BJ (cell line): Measurements from ENCODE around the gene ZC3H4. TPM values are rescaled to one million over a fixed set of nuclear protein-coding genes. Genes with fewer than 3 reads are reported as not detected.

ENCODE experiments used
- CTCF ChIA-PET: fragments of 350-600 bp; formaldehyde crosslinking; extraction: SDS; loops from one replicate; lab custom pipeline; 2021; ENCODE audit warnings: antibody characterized with exemption, inconsistent platforms; lab: Yijun Ruan, JAX
- POLR2A ChIA-PET: fragments of 300-600 bp; sonication (Branson Sonifier 250); formaldehyde crosslinking; extraction: SDS; loops from one replicate; lab custom pipeline; 2021; ENCODE audit warnings: antibody characterized with exemption; lab: Charles Lee
- DNase-seq: peaks from one replicate; pipeline ENCODE4 v3.0.0-alpha.2; 2011; ENCODE audit warnings: low read depth
- H3K27me3 ChIP-seq: 2 replicates; pipeline ENCODE4 v1.6.0; 2011; ENCODE audit warnings: low read length; ENCODE audit not compliant: control insufficient read depth, insufficient read depth
- H3K36me3 ChIP-seq: 2 replicates; pipeline ENCODE4 v1.5.1; 2011; ENCODE audit warnings: low read length; ENCODE audit not compliant: control insufficient read depth, insufficient read depth
- H3K4me3 ChIP-seq: 2 replicates; pipeline ENCODE4 v1.5.1; 2011; ENCODE audit warnings: low read depth, mild to moderate bottlenecking, control low read depth, low read length
- polyA plus RNA-seq: library from polyadenylated mRNA; depleted of rRNA; stranded (reverse); fragments of >200 nt; gene quantifications from 2 replicates; pipeline ENCODE4 v1.2.3, GENCODE V29; 2011
- TF ChIP-seq, protein P1 (sequence below): IDR thresholded peaks from 2 replicates; pipeline ENCODE4 v1.5.1; 2011; ENCODE audit warnings: low read depth, mild to moderate bottlenecking, control low read depth, inconsistent platforms, low read length, moderate library complexity; ENCODE audit not compliant: insufficient read depth

The ZC3H4 gene
- polyA plus RNA-seq, 1 experiment, result 4.3 TPM

- ChIA-PET POLR2A (interaction anchor here (0.7 kb wide), 1 partner anchor 19 kb away, joined by 4 read pairs; the partner anchor contains the start of gene ZC3H4), CTCF (interaction anchor here (0.9 kb wide), 1 partner anchor 20 kb away, joined by 3 read pairs; no protein-coding TSS in a partner anchor)
- DNase-seq, result no peak
- H3K36me3 ChIP-seq, result peaks cover 11% of the 10 kb centered on the region
- H3K4me3 ChIP-seq, result no peak overlapping the region
- no peaks in the 10 kb centered on the region for H3K27me3 ChIP-seq
- TF ChIP-seq, protein P1, sequence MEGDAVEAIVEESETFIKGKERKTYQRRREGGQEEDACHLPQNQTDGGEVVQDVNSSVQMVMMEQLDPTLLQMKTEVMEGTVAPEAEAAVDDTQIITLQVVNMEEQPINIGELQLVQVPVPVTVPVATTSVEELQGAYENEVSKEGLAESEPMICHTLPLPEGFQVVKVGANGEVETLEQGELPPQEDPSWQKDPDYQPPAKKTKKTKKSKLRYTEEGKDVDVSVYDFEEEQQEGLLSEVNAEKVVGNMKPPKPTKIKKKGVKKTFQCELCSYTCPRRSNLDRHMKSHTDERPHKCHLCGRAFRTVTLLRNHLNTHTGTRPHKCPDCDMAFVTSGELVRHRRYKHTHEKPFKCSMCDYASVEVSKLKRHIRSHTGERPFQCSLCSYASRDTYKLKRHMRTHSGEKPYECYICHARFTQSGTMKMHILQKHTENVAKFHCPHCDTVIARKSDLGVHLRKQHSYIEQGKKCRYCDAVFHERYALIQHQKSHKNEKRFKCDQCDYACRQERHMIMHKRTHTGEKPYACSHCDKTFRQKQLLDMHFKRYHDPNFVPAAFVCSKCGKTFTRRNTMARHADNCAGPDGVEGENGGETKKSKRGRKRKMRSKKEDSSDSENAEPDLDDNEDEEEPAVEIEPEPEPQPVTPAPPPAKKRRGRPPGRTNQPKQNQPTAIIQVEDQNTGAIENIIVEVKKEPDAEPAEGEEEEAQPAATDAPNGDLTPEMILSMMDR, result no peak
Measured at GRCh38 chr19:47094557-47095475, 18.8 kb downstream of the ZC3H4 start.

DNA sequence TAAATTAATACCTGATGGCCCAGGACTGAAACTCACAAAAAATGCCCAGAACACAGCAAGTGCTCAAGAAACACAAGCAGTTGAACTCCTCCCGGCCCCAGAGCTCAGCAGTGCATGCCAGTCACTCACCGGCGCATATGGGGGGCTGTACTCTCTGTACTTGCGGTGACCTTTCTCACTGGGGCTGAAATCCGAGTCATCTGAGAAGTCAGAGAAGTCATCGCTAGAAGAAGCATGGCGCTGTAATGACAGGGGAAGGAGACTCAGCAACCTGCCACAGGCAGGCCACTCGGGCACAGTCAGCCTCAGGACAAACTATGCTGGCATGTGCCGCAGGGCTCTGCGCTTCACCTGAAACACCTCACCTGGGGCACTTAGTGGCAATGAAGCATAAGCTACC, 19.7 kb downstream of the ZC3H4 start:
- peaks cover 16% of the 10 kb centered on the region for H3K36me3 ChIP-seq
- H3K27me3 ChIP-seq, result no peaks in the 10 kb centered on the region
- CTCF ChIA-PET, result no interaction called here
- POLR2A ChIA-PET, result no interaction called here
- TF ChIP-seq, protein P1, result no peak
- no peak for DNase-seq
- H3K4me3 ChIP-seq, result no peak overlapping the region

DNA sequence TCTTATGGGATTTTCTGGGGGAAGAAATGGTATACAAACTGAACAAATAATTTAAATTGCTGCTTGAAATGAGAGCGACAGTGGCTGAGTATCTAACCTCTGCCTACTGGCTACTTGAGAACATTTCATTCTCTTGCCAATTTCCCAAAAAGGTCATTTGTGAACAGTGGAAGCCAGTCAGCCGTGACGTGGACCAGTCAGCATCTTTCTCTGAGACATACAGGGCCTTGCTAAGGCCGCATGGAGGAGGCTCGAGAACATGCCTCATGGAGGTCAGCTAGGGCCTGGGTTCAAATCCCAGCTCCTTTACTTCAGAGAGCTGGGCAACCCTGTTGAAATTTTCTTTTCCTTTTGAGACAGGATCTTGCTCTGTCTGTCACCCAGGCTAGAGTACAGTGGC, 20.3 kb downstream of the ZC3H4 start:
- DNase-seq, result no peak
- CTCF ChIA-PET, result interaction anchor here (0.6 kb wide), 1 partner anchor 45 kb away, joined by 3 read pairs; no protein-coding TSS in a partner anchor
- peaks cover 19% of the 10 kb centered on the region for H3K36me3 ChIP-seq

DNA sequence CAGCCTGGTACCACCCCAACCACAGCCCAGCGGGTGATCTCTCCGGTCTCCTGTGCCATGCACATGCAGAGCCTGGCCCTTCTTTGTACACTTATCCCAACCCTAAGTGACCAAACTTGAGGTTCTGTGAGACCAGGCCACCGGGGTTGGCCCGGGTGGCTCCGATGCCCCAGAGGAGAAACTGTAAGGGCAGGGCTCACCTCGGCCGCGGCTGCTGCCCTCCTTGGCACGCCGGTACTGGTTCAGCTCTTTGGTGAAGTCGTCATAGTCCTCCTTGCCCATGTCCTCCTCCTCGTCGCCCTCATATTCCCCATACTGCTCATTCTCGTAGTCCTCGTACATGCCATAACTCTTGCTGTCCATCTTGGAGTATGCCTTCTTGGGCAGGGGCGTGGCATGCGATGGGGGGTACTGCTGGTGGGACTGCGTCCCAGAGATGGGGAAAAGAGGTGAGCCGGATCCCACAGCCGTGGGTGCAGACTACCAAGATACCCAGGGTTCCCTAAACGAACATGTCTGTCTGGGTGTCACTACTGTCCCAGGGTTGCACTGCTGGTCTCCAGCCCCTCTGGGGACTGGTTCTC, 23.7 kb downstream of the ZC3H4 start:
- H3K4me3 ChIP-seq, result no peak overlapping the region
- H3K27me3 ChIP-seq, result no peaks in the 10 kb centered on the region
- POLR2A ChIA-PET, result no interaction called here
- CTCF ChIA-PET, result no interaction called here
- DNase-seq, result no peak
- TF ChIP-seq, protein P1, result no peak
- peaks cover 29% of the 10 kb centered on the region for H3K36me3 ChIP-seq

More for the DNA sequence above, 20.3 kb downstream of the ZC3H4 start:
- Histone ChIP-seq H3K4me3 (no peak overlapping the region), H3K27me3 (no peaks in the 10 kb centered on the region)
- POLR2A ChIA-PET, result no interaction called here
- TF ChIP-seq, protein P1, result no peak

DNA sequence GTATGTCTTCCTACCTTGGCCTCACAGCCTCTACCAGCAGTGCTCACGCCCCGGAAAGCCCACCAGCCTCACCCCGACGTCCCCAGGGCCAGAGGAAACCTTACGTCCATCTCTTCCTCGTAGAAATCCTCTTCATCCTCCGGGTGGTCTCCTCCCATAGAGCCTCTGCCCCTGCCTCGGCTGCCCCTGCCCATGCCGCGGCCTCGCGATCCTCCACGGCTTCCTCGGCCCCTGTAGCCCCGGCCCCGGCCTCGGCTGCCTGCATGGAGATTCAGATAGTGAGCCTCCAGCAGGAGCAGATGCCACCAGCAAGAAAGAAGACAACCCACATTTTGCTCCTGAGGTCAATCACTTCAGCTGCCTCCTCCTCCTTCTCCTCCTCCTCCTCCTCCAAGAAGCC, 27.3 kb downstream of the ZC3H4 start:
- DNase-seq, result no peak
- Histone ChIP-seq H3K36me3 (peaks cover 38% of the 10 kb centered on the region), H3K27me3 (no peaks in the 10 kb centered on the region), H3K4me3 (no peak overlapping the region)
- POLR2A ChIA-PET, result no interaction called here
- TF ChIP-seq, protein P1, result no peak
- CTCF ChIA-PET, result no interaction called here
